Glutamatergic neuron (in vitro differentiated cells): ENCODE data around the gene RANBP17. TPM values are rescaled to one million over a fixed set of nuclear protein-coding genes. Genes with fewer than 3 reads are reported as not detected.
A peak's percentile ranks its signal among the peaks of the same experiment; 100 is the strongest.

Experiments
- DNase-seq: peaks from one replicate; pipeline ENCODE4 v3.0.0; 2022
- H3K27ac Mint-ChIP-seq: one replicate; pipeline ENCODE4 v1.8.0; 2020; ENCODE audit warnings: mild to moderate bottlenecking, mixed read lengths, inconsistent platforms; ENCODE audit not compliant: unreplicated experiment
- H3K27me3 Mint-ChIP-seq: one replicate; pipeline ENCODE4 v1.8.0; 2020; ENCODE audit warnings: mild to moderate bottlenecking, moderate library complexity, mixed read lengths, inconsistent platforms; ENCODE audit not compliant: unreplicated experiment
- H3K36me3 Mint-ChIP-seq: one replicate; pipeline ENCODE4 v1.8.0; 2020; ENCODE audit warnings: mild to moderate bottlenecking, mixed read lengths, inconsistent platforms; ENCODE audit not compliant: unreplicated experiment
- H3K4me1 Mint-ChIP-seq: one replicate; pipeline ENCODE4 v1.8.0; 2020; ENCODE audit warnings: mild to moderate bottlenecking, low read depth, mixed read lengths, inconsistent platforms; ENCODE audit not compliant: unreplicated experiment
- H3K4me3 Mint-ChIP-seq: one replicate; pipeline ENCODE4 v1.8.0; 2020; ENCODE audit warnings: mild to moderate bottlenecking, mixed read lengths, inconsistent platforms; ENCODE audit not compliant: unreplicated experiment
- H3K9me3 Mint-ChIP-seq: one replicate; pipeline ENCODE4 v1.8.0; 2020; ENCODE audit warnings: mild to moderate bottlenecking, moderate library complexity, mixed read lengths, inconsistent platforms; ENCODE audit not compliant: unreplicated experiment
- total RNA-seq: library from RNA; stranded (reverse); fragmentation: NEBNext Ultra II Directional; extraction: Animal tissue kit (Norgen Biotek cat#: 25700); gene quantifications from one replicate; pipeline ENCODE4 v1.2.1, GENCODE V29; 2021; ENCODE audit not compliant: unreplicated experiment
- TF ChIP-seq, protein P1 (sequence below): fragments of 200-600 bp; sonication (generic); IDR thresholded peaks from one replicate; pipeline ENCODE4 v1.5.0; 2021; ENCODE audit not compliant: partially characterized antibody, unreplicated experiment

Gene RANBP17
- total RNA-seq, 1 donor from 2014 or later, result 25.7 TPM

DNA sequence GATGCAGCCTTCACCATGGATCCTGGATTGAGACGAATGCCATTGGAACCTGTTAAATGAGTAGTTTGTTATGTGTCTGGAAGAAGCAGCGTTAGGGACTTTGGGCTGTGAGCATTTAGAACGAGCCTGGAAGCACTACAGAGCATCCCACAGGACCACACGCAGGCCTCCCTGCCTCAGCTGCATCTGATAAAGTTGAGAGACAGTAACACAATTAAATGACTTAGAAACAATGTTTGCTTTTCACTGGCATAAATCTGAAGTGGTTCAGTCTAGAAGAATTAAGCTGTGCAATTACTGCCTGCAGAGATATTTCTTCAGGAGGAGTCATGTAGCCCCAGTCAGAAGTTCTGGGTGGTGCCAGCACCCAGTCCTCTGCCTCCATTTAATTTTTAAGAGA is 437.4 kb downstream of the RANBP17 start:
- TF ChIP-seq, protein P1, sequence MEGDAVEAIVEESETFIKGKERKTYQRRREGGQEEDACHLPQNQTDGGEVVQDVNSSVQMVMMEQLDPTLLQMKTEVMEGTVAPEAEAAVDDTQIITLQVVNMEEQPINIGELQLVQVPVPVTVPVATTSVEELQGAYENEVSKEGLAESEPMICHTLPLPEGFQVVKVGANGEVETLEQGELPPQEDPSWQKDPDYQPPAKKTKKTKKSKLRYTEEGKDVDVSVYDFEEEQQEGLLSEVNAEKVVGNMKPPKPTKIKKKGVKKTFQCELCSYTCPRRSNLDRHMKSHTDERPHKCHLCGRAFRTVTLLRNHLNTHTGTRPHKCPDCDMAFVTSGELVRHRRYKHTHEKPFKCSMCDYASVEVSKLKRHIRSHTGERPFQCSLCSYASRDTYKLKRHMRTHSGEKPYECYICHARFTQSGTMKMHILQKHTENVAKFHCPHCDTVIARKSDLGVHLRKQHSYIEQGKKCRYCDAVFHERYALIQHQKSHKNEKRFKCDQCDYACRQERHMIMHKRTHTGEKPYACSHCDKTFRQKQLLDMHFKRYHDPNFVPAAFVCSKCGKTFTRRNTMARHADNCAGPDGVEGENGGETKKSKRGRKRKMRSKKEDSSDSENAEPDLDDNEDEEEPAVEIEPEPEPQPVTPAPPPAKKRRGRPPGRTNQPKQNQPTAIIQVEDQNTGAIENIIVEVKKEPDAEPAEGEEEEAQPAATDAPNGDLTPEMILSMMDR, result no peak
- Mint-ChIP-seq H3K36me3 (peaks cover 4% of the 10 kb centered on the region), H3K9me3 (peaks cover 3% of the 10 kb centered on the region), H3K4me3 (no peak overlapping the region), H3K27me3 (peaks cover 6% of the 10 kb centered on the region), H3K27ac (no peak overlapping the region), H3K4me1 (peaks cover 24% of the 10 kb centered on the region)
- DNase-seq, result no peak

GRCh38 chr5:171299851-171300250 is 438.0 kb downstream of the RANBP17 start:
- H3K9me3 Mint-ChIP-seq, result peaks cover 3% of the 10 kb centered on the region
- no peak for DNase-seq
- TF ChIP-seq, protein P1, result no peak
- H3K4me1 Mint-ChIP-seq, result peaks cover 24% of the 10 kb centered on the region
- no peak overlapping the region for H3K27ac Mint-ChIP-seq
- no peak overlapping the region for H3K4me3 Mint-ChIP-seq
- H3K27me3 Mint-ChIP-seq, result peaks cover 8% of the 10 kb centered on the region
- no peaks in the 10 kb centered on the region for H3K36me3 Mint-ChIP-seq

DNA sequence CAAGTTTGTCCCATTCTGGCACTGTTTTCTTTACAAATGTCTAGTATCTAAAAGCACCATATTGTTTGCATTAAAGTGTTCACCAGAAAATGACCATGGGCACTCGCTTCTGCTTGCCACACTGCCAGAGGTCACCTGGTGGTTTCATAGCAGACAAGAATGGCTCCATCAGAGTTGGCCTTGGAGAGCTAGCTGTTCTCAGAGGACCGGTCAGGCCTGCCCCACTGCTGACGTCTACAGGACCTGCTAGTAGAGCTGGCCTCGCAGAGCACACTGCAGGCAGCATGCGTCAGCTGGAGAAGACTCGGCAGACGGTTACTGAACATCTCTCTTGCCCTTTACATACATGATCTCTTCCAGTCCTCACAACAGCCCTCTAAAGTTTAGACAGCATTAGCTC is 438.5 kb downstream of the RANBP17 start:
- Mint-ChIP-seq H3K27me3 (peaks cover 8% of the 10 kb centered on the region), H3K9me3 (peaks cover 3% of the 10 kb centered on the region), H3K36me3 (no peaks in the 10 kb centered on the region), H3K27ac (no peak overlapping the region), H3K4me3 (no peak overlapping the region), H3K4me1 (peaks cover 26% of the 10 kb centered on the region)
- no peak for DNase-seq
- TF ChIP-seq, protein P1, result no peak

DNA sequence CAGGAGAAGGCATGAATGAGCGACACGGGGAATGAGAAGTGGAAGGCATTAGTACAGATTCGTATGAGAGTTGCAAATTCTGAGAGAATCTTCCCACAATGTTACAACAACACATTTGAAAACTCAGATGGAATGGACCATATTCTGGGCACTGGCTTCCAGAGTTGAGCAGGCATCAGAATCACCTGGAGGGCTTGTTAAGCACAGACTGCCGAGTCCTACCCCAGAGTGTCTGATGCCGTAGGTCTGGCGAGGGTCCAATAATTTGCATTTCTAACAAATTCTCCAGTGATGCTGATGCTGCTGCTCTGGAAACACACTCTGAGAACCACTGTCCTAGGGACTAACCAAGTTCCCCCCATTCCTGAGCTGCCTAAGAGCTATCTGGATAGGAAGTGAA is 444.3 kb downstream of the RANBP17 start:
- Mint-ChIP-seq H3K36me3 (peaks cover 6% of the 10 kb centered on the region), H3K9me3 (peaks cover 21% of the 10 kb centered on the region), H3K4me3 (peak overlapping the region; percentile 95), H3K27ac (peak overlapping the region; percentile 48), H3K27me3 (peaks cover 30% of the 10 kb centered on the region), H3K4me1 (peaks cover 27% of the 10 kb centered on the region)
- DNase-seq, result no peak
- TF ChIP-seq, protein P1, result no peak

DNA sequence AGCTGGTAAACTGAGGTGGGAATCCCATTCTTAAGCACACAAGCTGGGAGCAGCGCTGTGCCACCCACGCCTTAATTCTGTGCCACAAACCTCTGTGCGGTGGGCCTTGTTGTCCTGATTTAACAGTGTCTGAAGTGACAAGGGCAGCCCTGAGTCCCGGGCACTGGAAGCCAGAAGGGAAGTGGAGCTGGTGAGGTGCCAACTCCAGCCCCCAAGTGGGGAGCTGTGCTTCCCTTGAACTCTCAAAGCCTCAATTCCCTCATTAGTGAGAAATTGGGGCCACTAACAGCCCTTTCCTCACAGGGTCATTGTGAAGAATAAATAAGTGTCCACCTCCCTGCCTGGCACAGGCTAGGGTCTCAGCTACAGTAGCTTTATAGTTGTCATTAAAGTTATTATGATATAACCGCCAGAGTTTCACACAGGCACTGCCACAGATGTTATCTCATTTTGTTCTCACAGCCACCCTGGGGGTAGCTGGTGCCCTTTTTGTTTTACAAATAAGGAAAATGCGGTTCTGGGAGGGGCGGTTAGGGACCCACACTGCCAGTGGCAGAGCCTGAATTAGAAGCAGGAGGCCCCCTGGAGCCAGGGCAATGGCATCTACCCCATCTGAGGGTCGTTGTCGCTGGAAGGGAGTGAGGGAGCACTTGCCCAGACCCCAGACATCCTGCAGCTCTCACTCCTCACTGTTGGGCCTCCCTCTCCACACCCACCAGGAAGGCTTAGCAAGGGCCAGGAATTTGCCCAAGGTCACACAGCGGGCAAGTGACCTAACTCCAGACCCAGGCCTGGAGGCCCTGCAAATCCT is 445.2 kb downstream of the RANBP17 start:
- TF ChIP-seq, protein P1, result no peak
- Mint-ChIP-seq H3K4me3 (peak overlapping the region; percentile 95), H3K9me3 (peaks cover 23% of the 10 kb centered on the region), H3K27ac (peak overlapping the region; percentile 81), H3K4me1 (peaks cover 27% of the 10 kb centered on the region), H3K27me3 (peaks cover 30% of the 10 kb centered on the region), H3K36me3 (peaks cover 6% of the 10 kb centered on the region)
- no peak for DNase-seq
